IPS-18c (cell line): ENCODE results near the gene RILPL1.
"Not testable (repeated sequence)": the region's sequence is repeated elsewhere in the genome, so short reads cannot be mapped to it uniquely, and the experiment has no call there.

Source experiments
- H3K4me3 ChIP-seq: 2 replicates; pipeline ENCODE4 v1.7.0; 2013; ENCODE audit warnings: low read depth, mild to moderate bottlenecking, low read length, moderate library complexity; ENCODE audit not compliant: insufficient read depth
- H3K9me3 ChIP-seq: one replicate; pipeline ENCODE4 v1.6.1; 2013; ENCODE audit warnings: mild to moderate bottlenecking, low read length, moderate library complexity; ENCODE audit not compliant: control insufficient read depth, insufficient read depth

RILPL1 gene

GRCh38 chr12:123533672-123534643 lies at the start of gene RILPL1:
Gene RILPL1 (minus strand): TSS chr12:123533719. CDS start chr12:123533482, 237 bp downstream.
- no peaks in the 10 kb centered on the region for H3K9me3 ChIP-seq
- peak within 1 kb of the TSS; percentile 74 for H3K4me3 ChIP-seq

GRCh38 chr12:123580772-123581171 lies 47.3 kb upstream of the RILPL1 start:
- Histone ChIP-seq H3K4me3 (no peak overlapping the region), H3K9me3 (no peaks in the 10 kb centered on the region)

GRCh38 chr12:123578829-123579228 lies 45.3 kb upstream of the RILPL1 start:
- not testable (repeated sequence) for H3K9me3 ChIP-seq, H3K4me3 ChIP-seq

GRCh38 chr12:123578243-123578642 lies 44.7 kb upstream of the RILPL1 start:
- H3K4me3 ChIP-seq, result no peak overlapping the region
- H3K9me3 ChIP-seq, result no peaks in the 10 kb centered on the region

- no peaks in the 10 kb centered on the region for H3K9me3 ChIP-seq
Observed at GRCh38 chr12:123576611-123577010, 43.1 kb upstream of the RILPL1 start.

GRCh38 chr12:123573870-123574269 lies 40.4 kb upstream of the RILPL1 start:
- no peak overlapping the region for H3K4me3 ChIP-seq
- H3K9me3 ChIP-seq, result no peaks in the 10 kb centered on the region

More at GRCh38 chr12:123576611-123577010, 43.1 kb upstream of the RILPL1 start:
- no peak overlapping the region for H3K4me3 ChIP-seq

- Histone ChIP-seq H3K9me3 (no peaks in the 10 kb centered on the region), H3K4me3 (no peak overlapping the region)
Observed at GRCh38 chr12:123572391-123572790, 38.9 kb upstream of the RILPL1 start.

GRCh38 chr12:123571343-123571813 lies 37.9 kb upstream of the RILPL1 start:
- Histone ChIP-seq H3K4me3 (0 out of 2 replicates have a peak overlapping the region, but pooled peaks have one; percentile 1), H3K9me3 (no peaks in the 10 kb centered on the region)

GRCh38 chr12:123559468-123559867 lies 25.9 kb upstream of the RILPL1 start:
- H3K4me3 ChIP-seq, result no peak overlapping the region
- H3K9me3 ChIP-seq, result no peaks in the 10 kb centered on the region

GRCh38 chr12:123558487-123558886 lies 25.0 kb upstream of the RILPL1 start:
- not testable (repeated sequence) for H3K4me3 ChIP-seq, H3K9me3 ChIP-seq

- H3K4me3 ChIP-seq, H3K9me3 ChIP-seq: not testable (repeated sequence)
Observed at GRCh38 chr12:123554843-123555242, 21.3 kb upstream of the RILPL1 start.

- H3K4me3 ChIP-seq, H3K9me3 ChIP-seq: not testable (repeated sequence)
Observed at GRCh38 chr12:123554136-123554535, 20.6 kb upstream of the RILPL1 start.

GRCh38 chr12:123550700-123551099 lies 17.2 kb upstream of the RILPL1 start:
- Histone ChIP-seq H3K4me3 (no peak overlapping the region), H3K9me3 (peaks cover 3% of the 10 kb centered on the region)

- H3K4me3 ChIP-seq, result no peak overlapping the region
- H3K9me3 ChIP-seq, result peaks cover 3% of the 10 kb centered on the region
Observed at GRCh38 chr12:123548107-123548506, 14.6 kb upstream of the RILPL1 start.

GRCh38 chr12:123546281-123546680 lies 12.8 kb upstream of the RILPL1 start:
- no peak overlapping the region for H3K4me3 ChIP-seq
- peaks cover 3% of the 10 kb centered on the region for H3K9me3 ChIP-seq

GRCh38 chr12:123543541-123543940 lies 10.0 kb upstream of the RILPL1 start:
- no peak overlapping the region for H3K4me3 ChIP-seq

GRCh38 chr12:123540899-123541662 lies 7.6 kb upstream of the RILPL1 start:
- Histone ChIP-seq H3K4me3 (no peak overlapping the region), H3K9me3 (peaks cover 2% of the 10 kb centered on the region)

More at GRCh38 chr12:123543541-123543940, 10.0 kb upstream of the RILPL1 start:
- peaks cover 2% of the 10 kb centered on the region for H3K9me3 ChIP-seq

- H3K9me3 ChIP-seq, H3K4me3 ChIP-seq: not testable (repeated sequence)
Observed at GRCh38 chr12:123535952-123536351, 2.4 kb upstream of the RILPL1 start.
